VCaP (cell line): ENCODE results near the gene GPR157.

Experiments
- H3K27ac ChIP-seq: fragments of 450-650 bp; 2 replicates; pipeline ENCODE4 v1.5.1; 2017
- CTCF ChIP-seq: fragments of 450-650 bp; conservative IDR thresholded peaks from 2 replicates; pipeline ENCODE4 v1.5.1; 2017; ENCODE audit warnings: mild to moderate bottlenecking, moderate library complexity

GPR157 gene

DNA sequence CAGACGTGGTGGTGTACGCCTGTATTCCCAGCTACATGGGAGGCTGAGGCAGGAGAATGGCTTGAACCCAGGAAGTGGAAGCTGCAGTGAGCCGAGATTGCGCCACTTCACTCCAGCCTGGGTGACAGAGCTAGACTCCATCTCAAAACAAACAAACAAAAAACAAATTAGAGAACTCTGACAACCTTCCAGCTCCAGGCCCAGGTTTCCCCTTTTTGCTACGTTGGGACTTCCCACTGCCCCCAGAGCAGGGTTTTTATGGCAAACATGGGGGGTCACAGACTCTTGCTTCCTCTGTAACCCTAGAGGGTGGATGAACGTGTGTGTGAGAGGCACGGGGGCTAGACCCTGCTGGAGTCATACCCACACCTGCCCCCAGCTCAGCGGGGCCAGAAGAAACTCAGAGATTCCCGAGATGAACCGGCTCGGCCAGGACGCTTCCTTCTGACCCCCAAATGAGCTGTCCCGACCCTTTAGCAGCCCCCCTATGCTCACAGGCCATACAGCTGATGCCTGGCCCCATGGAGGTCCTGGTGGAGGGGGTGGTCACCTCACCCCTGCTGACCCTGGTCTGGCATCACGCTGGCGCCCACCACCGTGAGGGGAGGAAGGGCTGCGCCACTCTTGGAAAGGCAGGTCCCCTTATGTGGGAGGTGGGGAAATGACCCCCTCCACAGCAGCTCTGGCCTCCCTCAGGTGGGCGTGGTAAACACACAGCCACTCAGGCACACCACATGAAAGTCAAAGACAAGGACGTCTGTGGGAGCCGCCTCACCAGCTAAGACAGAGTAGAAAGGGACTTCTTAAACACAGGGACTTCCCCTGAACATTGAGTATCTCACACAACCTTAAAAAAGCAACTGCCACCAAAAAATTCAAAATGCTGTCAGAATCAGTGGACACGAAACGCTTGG is 7.1 kb downstream of the GPR157 start:
- no peak overlapping the region for H3K27ac ChIP-seq
- no peak for TF ChIP-seq CTCF

GRCh38 chr1:9120312-9120958 is 8.5 kb downstream of the GPR157 start:
- no peak for TF ChIP-seq CTCF
- H3K27ac ChIP-seq: no peak overlapping the region

- H3K27ac ChIP-seq: no peak overlapping the region
- TF ChIP-seq CTCF: no peak
These were observed 9.2 kb downstream of the GPR157 start for GRCh38 chr1:9119745-9120144.

- H3K27ac ChIP-seq: no peak overlapping the region
- no peak for TF ChIP-seq CTCF
These were observed 10.7 kb downstream of the GPR157 start for GRCh38 chr1:9118186-9118585.

DNA sequence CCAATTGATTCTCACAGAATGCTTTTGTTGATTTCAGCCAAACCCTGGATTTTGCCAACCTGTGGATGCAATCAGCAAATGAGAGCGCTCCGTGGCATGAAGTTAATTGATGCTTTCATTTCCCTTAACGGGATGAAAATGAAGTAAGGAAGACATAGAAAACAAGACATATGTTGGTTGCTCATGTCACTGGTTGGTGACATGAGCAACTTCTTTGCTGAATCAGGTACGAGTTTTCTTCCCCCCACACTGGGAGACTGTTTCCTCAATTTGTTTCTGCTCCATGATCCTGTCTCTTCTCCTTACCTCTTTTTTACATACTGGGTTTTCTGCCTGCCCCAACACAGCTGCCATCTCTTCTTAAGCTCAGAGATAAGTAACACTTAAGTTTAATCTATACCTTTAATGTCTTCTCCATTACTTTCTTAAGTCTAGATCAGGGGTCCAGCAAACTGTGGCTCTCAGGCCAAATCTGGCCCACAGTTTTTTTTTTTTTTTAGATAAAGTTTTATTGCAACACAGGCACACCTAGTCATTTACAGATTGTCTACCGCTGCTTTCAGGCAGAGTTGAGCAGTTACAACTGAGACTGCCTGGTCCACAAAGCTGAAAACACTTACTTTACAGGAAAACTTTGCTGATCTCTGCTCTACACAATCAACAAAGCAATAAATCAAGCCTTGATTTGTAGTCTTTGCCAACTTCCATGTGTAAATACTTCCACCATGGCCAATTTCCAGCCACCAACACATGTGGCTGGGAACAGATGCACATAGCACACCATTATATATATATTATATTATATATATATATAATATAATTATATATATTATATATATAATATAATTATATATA is 13.3 kb downstream of the GPR157 start:
- TF ChIP-seq CTCF: no peak
- peak overlapping the region; percentile 29; the same call in 1 of the 2 replicates for H3K27ac ChIP-seq

GRCh38 chr1:9112961-9113880 is 15.7 kb downstream of the GPR157 start:
- H3K27ac ChIP-seq: peak overlapping the region; percentile 52
- no peak for TF ChIP-seq CTCF
